Common myeloid progenitor, CD34-positive (primary cell): ENCODE measurements around the gene ERFL.

Experiments used
- CTCF ChIA-PET: fragments of 350-600 bp; sonication (Branson Sonifier 250); formaldehyde crosslinking; loops from one replicate; lab custom pipeline; 2021; ENCODE audit warnings: antibody characterized with exemption; lab: Charles Lee
- POLR2A ChIA-PET: fragments of 350-600 bp; sonication (Branson Sonifier 250); formaldehyde crosslinking; loops from one replicate; lab custom pipeline; 2021; ENCODE audit warnings: antibody characterized with exemption; lab: Charles Lee
- DNase-seq, 3 donors: peaks; one replicate each; pipeline versions ENCODE4 v3.0.0 to v3.0.0-alpha.2; 2013
- H3K27ac ChIP-seq, 2 experiments: 1 replicate in 1 of 2; 2 replicates in 1 of 2; pipeline ENCODE4 v1.7.0; 2013; ENCODE audit warnings: inconsistent platforms in 2 of 2, low read length in 2 of 2, mild to moderate bottlenecking in 2 of 2, low read depth in 1 of 2, moderate library complexity in 1 of 2; ENCODE audit not compliant: severe bottlenecking in 2 of 2, insufficient read depth in 1 of 2, poor library complexity in 1 of 2
- H3K27me3 ChIP-seq, 5 experiments: replicated peaks in 2 of 5; 1 replicate in 3 of 5; 2 replicates in 2 of 5; pipeline versions ENCODE4 v1.6.1 to v1.7.0; 2013; ENCODE audit warnings: low read length in 4 of 5, mild to moderate bottlenecking in 2 of 5, moderate library complexity in 2 of 5, inconsistent platforms in 1 of 5; ENCODE audit not compliant: insufficient read depth in 5 of 5, control insufficient read depth in 4 of 5
- H3K36me3 ChIP-seq, 4 experiments: 1 replicate in 2 of 4; 2 replicates in 2 of 4; pipeline versions ENCODE4 v1.6.1 to v1.7.0; 2013; ENCODE audit warnings: low read length in 3 of 4, control low read depth in 1 of 4, mild to moderate bottlenecking in 1 of 4; ENCODE audit not compliant: control insufficient read depth in 4 of 4, insufficient read depth in 4 of 4
- H3K4me1 ChIP-seq, 4 experiments: 1 replicate in 3 of 4; 2 replicates in 1 of 4; pipeline versions ENCODE4 v1.6.1 to v1.7.1; 2013; ENCODE audit warnings: low read length in 3 of 4, mild to moderate bottlenecking in 3 of 4, control low read depth in 1 of 4, inconsistent platforms in 1 of 4, moderate library complexity in 1 of 4; ENCODE audit not compliant: control insufficient read depth in 4 of 4, insufficient read depth in 4 of 4; ENCODE audit errors: control extremely low read depth in 1 of 4
- H3K4me3 ChIP-seq, 7 experiments: 1 replicate in 4 of 7; 2 replicates in 3 of 7; pipeline versions ENCODE4 v1.5.1 to v1.7.0; 2013; ENCODE audit warnings: mild to moderate bottlenecking in 7 of 7, low read length in 6 of 7, moderate library complexity in 6 of 7, inconsistent platforms in 2 of 7, low read depth in 2 of 7, control low read depth in 1 of 7; ENCODE audit not compliant: insufficient read depth in 4 of 7, control insufficient read depth in 1 of 7; ENCODE audit errors: extremely low read depth in 1 of 7
- H3K9me3 ChIP-seq, 5 experiments: 1 replicate in 4 of 5; 2 replicates in 1 of 5; pipeline versions ENCODE4 v1.6.1 to v1.7.1; 2013; ENCODE audit warnings: low read length in 4 of 5, mild to moderate bottlenecking in 2 of 5, inconsistent platforms in 1 of 5, low read depth in 1 of 5, moderate library complexity in 1 of 5; ENCODE audit not compliant: control insufficient read depth in 4 of 5, insufficient read depth in 2 of 5; ENCODE audit errors: control extremely low read depth in 1 of 5
- WGBS: methylation state at CpG from one replicate; pipeline ENCODE4 v1.1.5; 2013; ENCODE audit not compliant: insufficient coverage; 5-methylcytosine and 5-hydroxymethylcytosine counted together

ERFL gene

GRCh38 chr19:41932259-41932719 is 4.0 kb upstream of the ERFL start:
- 81% methylated on average over 10 of the region's 11 CpGs for WGBS
- Histone ChIP-seq H3K9me3 (no peaks in the 10 kb centered on the region), H3K36me3 (no peaks in the 10 kb centered on the region), H3K27ac (no peak overlapping the region), H3K4me1 (peaks cover 0 to 36% (median 28%) of the 10 kb centered on the region in 4 experiments), H3K27me3 (peaks cover 0 to 60% (median 25%) of the 10 kb centered on the region in 5 experiments), H3K4me3 (no peak overlapping the region)
- POLR2A ChIA-PET = no interaction called here
- no peak for DNase-seq
- CTCF ChIA-PET = interaction anchor here (1.5 kb wide), 1 partner anchor 44 kb away, joined by 3 read pairs; no protein-coding TSS in a partner anchor

GRCh38 chr19:41930926-41931592 is 2.8 kb upstream of the ERFL start:
- H3K27ac ChIP-seq = no peak overlapping the region
- peaks cover 0 to 35% (median 28%) of the 10 kb centered on the region in 4 experiments for H3K4me1 ChIP-seq
- ChIA-PET POLR2A (no interaction called here), CTCF (interaction anchor here (1.3 to 2.7 kb wide), 4 partner anchors 16 to 71 kb away, joined by 3 to 11 read pairs (median 6); partner anchors contain the start of gene RPS19)
- 19% methylated on average over 11 of the region's 17 CpGs for WGBS
- H3K27me3 ChIP-seq = peaks cover 0 to 60% (median 32%) of the 10 kb centered on the region in 5 experiments
- H3K9me3 ChIP-seq = no peaks in the 10 kb centered on the region
- no peaks in the 10 kb centered on the region for H3K36me3 ChIP-seq
- H3K4me3 ChIP-seq = no peak overlapping the region
- DNase-seq = peak in 1 of 3 donors; percentile 49

- Histone ChIP-seq H3K36me3 (no peaks in the 10 kb centered on the region), H3K27me3 (peaks cover 0 to 61% (median 39%) of the 10 kb centered on the region in 5 experiments), H3K4me3 (no peak overlapping the region), H3K9me3 (no peaks in the 10 kb centered on the region), H3K27ac (no peak overlapping the region), H3K4me1 (peaks cover 0 to 35% (median 28%) of the 10 kb centered on the region in 4 experiments)
- ChIA-PET POLR2A (no interaction called here), CTCF (interaction anchor here (0.9 to 2.7 kb wide), 4 partner anchors 16 to 70 kb away, joined by 3 to 11 read pairs (median 6); partner anchors contain the start of gene RPS19)
- 57% methylated on average over 1 of the region's 7 CpGs for WGBS
- DNase-seq = no peak
Observed at GRCh38 chr19:41930322-41930722, 2.1 kb upstream of the ERFL start.

DNA sequence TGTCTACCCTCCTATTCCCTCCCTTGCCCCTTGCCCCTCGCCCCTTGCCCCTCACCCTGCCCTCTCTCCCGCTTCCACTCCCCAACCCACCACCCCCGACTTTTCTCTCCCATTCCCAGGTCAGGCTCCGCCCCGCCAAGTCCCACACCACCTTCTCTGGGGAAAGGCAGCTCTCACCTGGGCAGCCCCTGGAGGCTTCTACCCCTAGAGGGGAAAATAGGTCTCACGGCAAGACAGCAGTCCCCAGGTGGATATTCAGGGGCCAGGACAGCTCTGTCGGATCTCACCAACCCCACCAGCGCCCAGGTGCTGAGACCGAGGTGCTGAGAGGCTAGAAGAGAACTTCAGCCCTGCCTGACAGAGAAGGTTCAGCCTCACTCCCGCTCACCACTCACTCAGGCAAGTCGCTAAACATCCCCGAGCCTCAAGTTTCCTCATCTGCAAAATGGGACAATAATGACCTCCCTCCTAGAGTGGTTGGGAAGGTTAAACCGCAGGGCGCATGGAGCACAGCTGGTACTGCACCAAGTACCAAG is 1.4 kb upstream of the ERFL start:
- H3K27ac ChIP-seq = no peak overlapping the region
- H3K4me3 ChIP-seq = no peak overlapping the region
- peaks cover 0 to 63% (median 43%) of the 10 kb centered on the region in 5 experiments for H3K27me3 ChIP-seq
- H3K9me3 ChIP-seq = no peaks in the 10 kb centered on the region
- 29% methylated on average over 10 of the region's 14 CpGs for WGBS
- H3K4me1 ChIP-seq = peaks cover 0 to 30% (median 25%) of the 10 kb centered on the region in 4 experiments
- no peaks in the 10 kb centered on the region for H3K36me3 ChIP-seq
- ChIA-PET CTCF (interaction anchor here (0.7 to 2.7 kb wide), 4 partner anchors 22 to 60 kb away, joined by 3 to 11 read pairs (median 4); no protein-coding TSS in a partner anchor), POLR2A (interaction anchor here (0.7 kb wide), 1 partner anchor 40 kb away, joined by 3 read pairs; no protein-coding TSS in a partner anchor)
- no peak for DNase-seq

DNA sequence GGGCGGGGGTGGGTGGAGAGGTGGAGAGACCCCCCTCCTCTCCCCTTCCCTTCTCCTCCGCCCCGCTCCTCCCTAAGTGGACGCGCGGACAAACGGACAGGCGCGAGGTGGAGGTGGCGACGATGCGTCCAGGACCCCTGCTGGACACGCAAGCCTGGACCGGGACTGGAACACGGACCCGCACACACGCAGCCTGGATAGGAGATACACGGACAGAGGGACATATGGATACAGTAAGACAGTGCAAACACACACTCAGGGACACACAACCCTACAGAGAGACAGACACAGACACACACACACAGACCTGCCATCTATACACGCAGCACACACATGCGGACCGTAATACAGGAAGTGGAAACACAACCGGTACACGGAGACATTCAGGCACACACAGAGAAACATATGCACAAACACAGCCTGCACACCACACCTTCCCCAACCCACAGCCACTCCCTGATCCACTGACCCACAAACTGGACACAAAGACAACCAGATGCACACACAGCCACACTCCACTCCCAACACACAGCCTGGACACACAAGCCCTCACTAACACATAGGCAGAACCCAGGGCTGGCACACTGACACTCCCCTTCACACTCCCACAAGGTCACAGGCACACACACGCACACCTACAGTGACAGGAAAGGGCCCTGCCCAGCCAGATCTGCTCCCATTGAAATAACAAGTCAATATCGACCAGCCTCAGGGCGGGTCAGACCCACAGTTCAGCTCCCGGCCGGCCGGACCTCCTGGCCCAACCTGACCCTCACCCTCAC is 696 bp upstream of the ERFL start:
- POLR2A ChIA-PET = interaction anchor here (0.7 kb wide), 1 partner anchor 39 kb away, joined by 3 read pairs; no protein-coding TSS in a partner anchor
- WGBS = 6% methylated on average over 24 of the region's 29 CpGs
- DNase-seq = peak in 2 of 3 donors; percentile 70 to 85
- peaks cover 0 to 23% (median 22%) of the 10 kb centered on the region in 4 experiments for H3K4me1 ChIP-seq
- peak overlapping the region; percentile 16 to 80 (median 53) for H3K4me3 ChIP-seq
- H3K36me3 ChIP-seq = no peaks in the 10 kb centered on the region
- H3K9me3 ChIP-seq = no peaks in the 10 kb centered on the region
- no peak overlapping the region for H3K27ac ChIP-seq
- CTCF ChIA-PET = interaction anchor here (0.7 to 2.7 kb wide), 4 partner anchors 22 to 59 kb away, joined by 3 to 11 read pairs (median 4); no protein-coding TSS in a partner anchor
- H3K27me3 ChIP-seq = peaks cover 0 to 70% (median 49%) of the 10 kb centered on the region in 5 experiments

DNA sequence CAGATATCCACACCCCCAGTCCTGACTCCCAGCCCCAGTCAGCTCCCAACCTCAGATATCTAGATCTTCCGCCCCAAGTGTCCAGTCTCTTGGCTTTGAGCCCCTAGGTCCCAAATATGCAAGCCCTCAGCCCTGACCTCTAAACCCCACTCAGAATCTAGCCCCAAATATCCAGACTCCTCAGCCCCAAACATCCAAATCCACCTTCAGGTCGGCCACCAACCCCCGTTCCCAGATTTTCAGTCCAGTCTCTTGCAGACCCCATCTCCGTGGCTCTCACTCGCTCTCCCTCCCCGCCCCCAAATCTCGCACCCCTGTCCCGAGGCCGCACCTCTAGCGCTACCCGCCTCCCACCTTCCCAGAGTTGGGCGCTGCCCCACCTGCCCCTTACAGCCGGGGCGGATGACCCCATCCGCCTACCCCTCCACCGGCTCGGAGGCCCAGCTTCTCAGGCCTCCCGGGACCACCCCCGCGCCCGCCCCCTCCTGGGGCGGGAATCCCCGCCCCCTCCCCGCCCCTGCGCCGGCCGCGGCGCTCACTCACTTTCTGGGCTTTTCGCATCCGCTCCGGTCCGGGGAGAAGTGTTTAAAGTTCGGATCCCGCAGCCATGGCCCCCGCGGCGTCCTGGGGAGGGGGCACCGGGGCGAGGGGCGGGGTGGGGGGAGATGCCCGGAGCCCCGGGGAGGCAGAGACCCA is 604 bp downstream of the ERFL start:
- ChIA-PET POLR2A (no interaction called here), CTCF (interaction anchor here (1.2 to 1.4 kb wide), 2 partner anchors 14 to 54 kb away, joined by 3 to 4 read pairs; no protein-coding TSS in a partner anchor)
- WGBS = 19% methylated on average over 18 of the region's 43 CpGs
- H3K4me1 ChIP-seq = peaks cover 0 to 17% (median 15%) of the 10 kb centered on the region in 4 experiments
- H3K4me3 ChIP-seq = peak overlapping the region; percentile 48 to 80 (median 61)
- peaks cover 0 to 79% (median 56%) of the 10 kb centered on the region in 5 experiments for H3K27me3 ChIP-seq
- H3K36me3 ChIP-seq = no peaks in the 10 kb centered on the region
- DNase-seq = no peak
- H3K9me3 ChIP-seq = no peaks in the 10 kb centered on the region
- no peak overlapping the region for H3K27ac ChIP-seq
